GM12878 (cell line): ENCODE results near the gene ZNF79. TPM values are rescaled to one million over a fixed set of nuclear protein-coding genes. Genes with fewer than 3 reads are reported as not detected.
A peak's percentile ranks its signal among the peaks of the same experiment; 100 is the strongest.

ENCODE experiments used
- ATAC-seq: fragments of 200-7000 bp; cut with Tn5 transposase; 3 replicates; pipeline ENCODE4 v1.9.1; 2020; ENCODE audit warnings: mild to moderate bottlenecking, moderate library complexity
- BruUV-seq: library from RNA; stranded (reverse); fragments of 400-500 nt; replicated peaks from 2 replicates; lab custom pipeline; 2021; lab: Mats Ljungman, UMichigan
- CTCF ChIA-PET: fragments of 300-600 bp; sonication (Branson Sonifier 250); formaldehyde crosslinking; extraction: SDS; loops from one replicate; lab custom pipeline; 2021; ENCODE audit warnings: inconsistent platforms; lab: Yijun Ruan, JAX
- POLR2A ChIA-PET: fragments of 350-600 bp; formaldehyde crosslinking; extraction: SDS; loops from one replicate; lab custom pipeline; 2021; ENCODE audit warnings: inconsistent platforms; lab: Charles Lee
- RAD21 ChIA-PET: fragments of 300-600 bp; sonication (Branson Sonifier 250); formaldehyde crosslinking; loops from one replicate; lab custom pipeline; 2023; ENCODE audit warnings: antibody characterized with exemption; ENCODE audit not compliant: unreplicated experiment; lab: Charles Lee
- SMC1A ChIA-PET: fragments of 300-600 bp; sonication (Branson Sonifier 250); formaldehyde crosslinking; loops from one replicate; lab custom pipeline; 2023; ENCODE audit not compliant: unreplicated experiment, uncharacterized antibody; lab: Charles Lee
- DNase-seq: peaks from one replicate; pipeline ENCODE4 v3.0.0-alpha.2; 2011; ENCODE audit warnings: low read depth, low spot score
- FAIRE-seq: peaks from 3 replicates; lab custom pipeline; 2011; peaks lifted over from hg19 to GRCh38; lab: Jason Lieb, UNC
- H2AFZ ChIP-seq: 2 replicates; pipeline ENCODE4 v1.6.0; 2011; ENCODE audit warnings: low read depth, low read length, control low read depth; ENCODE audit not compliant: control insufficient read depth
- H3K27ac ChIP-seq: 2 replicates; pipeline ENCODE4 v1.5.1; 2011; ENCODE audit warnings: control low read depth; ENCODE audit not compliant: control insufficient read depth, insufficient read depth
- H3K27me3 ChIP-seq, 2 experiments: replicated peaks in 1 of 2; 2 replicates each; pipeline versions ENCODE4 v1.6.0 to v1.6.1; 2011; ENCODE audit warnings: low read length in 1 of 2; ENCODE audit not compliant: control insufficient read depth in 2 of 2, insufficient read depth in 2 of 2
- H3K36me3 ChIP-seq, 2 experiments: 2 replicates each; pipeline ENCODE4 v1.5.1; 2011; ENCODE audit warnings: low read length in 1 of 2; ENCODE audit not compliant: control insufficient read depth in 2 of 2, insufficient read depth in 2 of 2
- H3K4me1 ChIP-seq: 2 replicates; pipeline ENCODE4 v1.6.1; 2011; ENCODE audit warnings: mild to moderate bottlenecking, low read length, moderate library complexity, mixed read lengths; ENCODE audit not compliant: control insufficient read depth, insufficient read depth
- H3K4me2 ChIP-seq: 2 replicates; pipeline ENCODE4 v1.6.0; 2011; ENCODE audit warnings: control low read depth; ENCODE audit not compliant: control insufficient read depth, insufficient read depth
- H3K4me3 ChIP-seq: fragments of 200-600 bp; sonication (generic); 2 replicates; pipeline ENCODE4 v1.5.1; 2016
- H3K79me2 ChIP-seq: 2 replicates; pipeline ENCODE4 v1.6.0; 2011; ENCODE audit warnings: low read length; ENCODE audit not compliant: control insufficient read depth, insufficient read depth
- H3K9ac ChIP-seq: 2 replicates; pipeline ENCODE4 v1.8.0; 2011; ENCODE audit warnings: low read length, control low read depth, mixed read lengths; ENCODE audit not compliant: control insufficient read depth, insufficient read depth
- H3K9me3 ChIP-seq: replicated peaks from 3 replicates; pipeline ENCODE4 v1.5.1; 2011; ENCODE audit warnings: mild to moderate bottlenecking, low read length; ENCODE audit not compliant: control insufficient read depth, insufficient read depth
- H4K20me1 ChIP-seq: 2 replicates; pipeline ENCODE4 v1.6.0; 2011; ENCODE audit not compliant: control insufficient read depth, insufficient read depth
- BHLHE40 ChIP-seq, 2 experiments: fragments of 450-650 bp in 1 of 2; IDR thresholded peaks; 2 replicates each; pipeline ENCODE4 v1.6.1; 2011 to 2017; ENCODE audit warnings: low read depth in 2 of 2, borderline replicate concordance in 1 of 2, improper control_type of control experiment in 1 of 2, low read length in 1 of 2, mild to moderate bottlenecking in 1 of 2
- EED ChIP-seq: sonication (generic); IDR thresholded peaks from 2 replicates; pipeline ENCODE4 v1.6.1; 2016; ENCODE audit warnings: antibody characterized with exemption, low read depth
- JUND ChIP-seq: IDR thresholded peaks from 2 replicates; pipeline ENCODE4 v1.6.1; 2012; ENCODE audit warnings: low read depth, mild to moderate bottlenecking, low read length, improper control_type of control experiment, moderate library complexity
- NR2F1 ChIP-seq: fragments of 450-650 bp; conservative IDR thresholded peaks from 2 replicates; pipeline ENCODE4 v1.6.1; 2017; ENCODE audit warnings: mild to moderate bottlenecking
- POLR2A ChIP-seq: IDR thresholded peaks from 2 replicates; pipeline ENCODE4 v1.6.1; 2011; ENCODE audit warnings: low read depth, mild to moderate bottlenecking, low read length
- SUZ12 ChIP-seq: fragments of 200-600 bp; sonication (generic); IDR thresholded peaks from one replicate; pipeline ENCODE4 v1.6.1; 2018; ENCODE audit warnings: antibody characterized with exemption, mild to moderate bottlenecking; ENCODE audit not compliant: unreplicated experiment
- WGBS: methylation state at CpG from one replicate; pipeline ENCODE4 v1.1.6; 2016; ENCODE audit warnings: low lambda C conversion rate; ENCODE audit not compliant: insufficient replicate concordance, insufficient coverage; ENCODE audit errors: missing lambda C conversion rate; 5-methylcytosine and 5-hydroxymethylcytosine counted together
- in situ Hi-C: fragments of 300-500 bp; cut with MboI; formaldehyde crosslinking; loops from 9 replicates; pipeline ENCODE4 v1.14.3; 2018; ENCODE audit warnings: mixed read lengths
- intact Hi-C: fragments of 100-400 bp; cut with micrococcal nuclease; formaldehyde crosslinking; loops from one replicate; pipeline ENCODE4 v1.14.2; 2022; ENCODE audit not compliant: unreplicated experiment
- polyA plus RNA-seq, 11 experiments: library from polyadenylated mRNA; depleted of rRNA in 4 of 11; unstranded in 6 of 11; stranded (reverse) in 5 of 11; fragments of >200 nt; fragmentation: Nextera tagmentation in 4 of 11; fragmentation: Illumina TruSeq in 1 of 11; extraction: Ambion mirVana in 4 of 11; extraction: Trizol in 1 of 11; gene quantifications; 1 replicate in 1 of 11; 2 replicates in 10 of 11; pipeline versions ENCODE4 v1.2.1 to v1.2.3, GENCODE V29; 2011 to 2016; ENCODE audit warnings: inconsistent platforms in 2 of 11, missing spikeins in 2 of 11, low read depth in 1 of 11
- total RNA-seq, 4 experiments: library from RNA; depleted of rRNA in 3 of 4; stranded (reverse); fragments of >200 nt in 3 of 4; fragmentation: Illumina TruSeq in 1 of 4; extraction: Trizol in 1 of 4; gene quantifications; 2 replicates each; pipeline versions ENCODE4 v1.2.1 to v1.2.3, GENCODE V29; 2013 to 2021
- TF ChIP-seq, protein P1 (sequence below): fragments of 450-650 bp; IDR thresholded peaks from 2 replicates; pipeline ENCODE4 v1.6.1; 2016; ENCODE audit warnings: mild to moderate bottlenecking
- TF ChIP-seq, protein P2 (sequence below), 3 experiments: IDR thresholded peaks in 2 of 3; conservative IDR thresholded peaks in 1 of 3; 2 replicates each; pipeline ENCODE4 v1.5.1; 2011; ENCODE audit warnings: low read depth in 3 of 3, low read length in 3 of 3, mild to moderate bottlenecking in 3 of 3, control low read depth in 2 of 3, moderate library complexity in 2 of 3, inconsistent platforms in 1 of 3, mixed read lengths in 1 of 3; ENCODE audit not compliant: control insufficient read depth in 2 of 3, insufficient read depth in 1 of 3; ENCODE audit errors: extremely low read depth in 1 of 3

The ZNF79 gene
- total and polyA plus RNA-seq, 10 of the 15 experiments (the other 5 are each of a cell fraction or from before 2014, with no cell fraction given), result 1.8 to 14.1 (median 11.7) TPM

DNA sequence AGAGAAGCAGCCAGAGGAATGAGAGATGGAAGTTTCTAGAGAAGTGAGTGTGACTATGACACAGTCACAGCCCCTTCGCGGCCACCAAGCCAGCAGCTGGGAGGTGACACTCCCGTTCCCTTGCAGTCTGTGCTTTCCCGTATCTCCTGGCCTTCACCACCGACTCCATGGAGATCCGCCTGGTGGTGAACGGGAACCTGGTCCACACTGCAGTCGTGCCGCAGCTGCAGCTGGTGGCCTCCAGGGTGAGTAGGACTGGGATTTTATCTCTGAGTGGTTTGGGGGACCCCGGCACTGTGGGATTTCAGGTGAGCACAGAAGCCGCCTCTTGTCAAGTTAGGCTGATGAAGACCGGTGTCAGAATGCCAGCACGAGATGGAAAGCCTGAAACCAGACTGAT, 39.3 kb upstream of the ZNF79 start:
- Histone ChIP-seq H3K79me2 (no peaks in the 10 kb centered on the region), H3K4me1 (peaks cover 18% of the 10 kb centered on the region), H3K27ac (no peak overlapping the region), H3K36me3 (no peaks in the 10 kb centered on the region), H3K4me3 (no peak overlapping the region), H4K20me1 (no peaks in the 10 kb centered on the region), H3K4me2 (no peak overlapping the region), H3K9ac (no peak overlapping the region), H3K9me3 (no peaks in the 10 kb centered on the region), H2AFZ (no peak overlapping the region), H3K27me3 (no peaks in the 10 kb centered on the region)
- no peak for ATAC-seq
- in situ Hi-C loops, result no loop called here
- no peak for TF ChIP-seq SUZ12
- TF ChIP-seq, protein P1, sequence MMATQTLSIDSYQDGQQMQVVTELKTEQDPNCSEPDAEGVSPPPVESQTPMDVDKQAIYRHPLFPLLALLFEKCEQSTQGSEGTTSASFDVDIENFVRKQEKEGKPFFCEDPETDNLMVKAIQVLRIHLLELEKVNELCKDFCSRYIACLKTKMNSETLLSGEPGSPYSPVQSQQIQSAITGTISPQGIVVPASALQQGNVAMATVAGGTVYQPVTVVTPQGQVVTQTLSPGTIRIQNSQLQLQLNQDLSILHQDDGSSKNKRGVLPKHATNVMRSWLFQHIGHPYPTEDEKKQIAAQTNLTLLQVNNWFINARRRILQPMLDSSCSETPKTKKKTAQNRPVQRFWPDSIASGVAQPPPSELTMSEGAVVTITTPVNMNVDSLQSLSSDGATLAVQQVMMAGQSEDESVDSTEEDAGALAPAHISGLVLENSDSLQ, result no peak
- peak in 1 of 2 experiments; percentile 36; a peak in 1 of 4 replicates for TF ChIP-seq BHLHE40 (IDR thresholded peaks at IDR 0.05; ENCODE audit: borderline replicate concordance in 1 of 2, low read depth in 2 of 2, low read length in 1 of 2)
- no peak for TF ChIP-seq POLR2A
- TF ChIP-seq EED, result no peak
- TF ChIP-seq NR2F1, result no peak
- no peak for FAIRE-seq
- intact Hi-C loops, result no loop called here
- ChIA-PET SMC1A (interaction anchor here (1.0 kb wide), 1 partner anchor 8 kb away, joined by 3 read pairs; no protein-coding TSS in a partner anchor), POLR2A (interaction anchor here (1.6 kb wide), 1 partner anchor 12 kb away, joined by 4 read pairs; the partner anchor contains the start of gene SLC2A8), CTCF (interaction anchor here (1.1 kb wide), 1 partner anchor 12 kb away, joined by 3 read pairs; the partner anchor contains the start of gene SLC2A8), RAD21 (no interaction called here)
- BruUV-seq, result no TSS peak
- DNase-seq, result no peak
- WGBS, result 92% methylated on average over 13 of the region's 13 CpGs

DNA sequence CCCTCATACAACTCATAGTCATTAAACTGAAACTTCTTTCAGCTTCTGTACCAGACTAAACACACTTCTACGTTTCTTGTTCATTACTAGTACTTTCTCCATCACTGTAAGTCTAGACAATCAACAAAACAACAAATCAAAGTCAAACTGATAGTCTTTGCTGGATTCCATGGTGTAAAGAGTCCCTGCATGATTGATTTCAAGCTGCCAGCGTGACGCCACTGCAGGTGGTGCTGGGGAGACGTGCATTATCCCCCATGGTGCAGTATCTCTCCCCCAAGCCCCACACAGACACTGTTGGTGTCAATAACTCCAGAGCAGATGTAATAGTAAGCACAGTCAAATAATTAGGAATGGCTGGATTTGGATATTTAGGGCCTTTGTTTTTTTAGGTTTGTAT, 37.9 kb upstream of the ZNF79 start:
- no peak overlapping the region for H2AFZ ChIP-seq
- ATAC-seq (no peak), FAIRE-seq (no peak), DNase-seq (no peak)
- no peak overlapping the region for H3K27ac ChIP-seq
- H3K9me3 ChIP-seq, result no peaks in the 10 kb centered on the region
- H3K4me3 ChIP-seq, result no peak overlapping the region
- in situ Hi-C loops (no loop called here), intact Hi-C loops (no loop called here)
- H3K9ac ChIP-seq, result no peak overlapping the region
- ChIA-PET POLR2A (interaction anchor here (1.6 kb wide), 1 partner anchor 11 kb away, joined by 4 read pairs; the partner anchor contains the start of gene SLC2A8), CTCF (no interaction called here), SMC1A (no interaction called here), RAD21 (no interaction called here)
- H3K36me3 ChIP-seq, result no peaks in the 10 kb centered on the region
- H3K79me2 ChIP-seq, result no peaks in the 10 kb centered on the region
- WGBS, result 52% methylated on average over 4 of the region's 4 CpGs
- H3K4me2 ChIP-seq, result no peak overlapping the region
- H3K4me1 ChIP-seq, result peaks cover 27% of the 10 kb centered on the region
- H4K20me1 ChIP-seq, result no peaks in the 10 kb centered on the region
- no TSS peak for BruUV-seq
- no peaks in the 10 kb centered on the region for H3K27me3 ChIP-seq
- TF ChIP-seq, protein P2, sequence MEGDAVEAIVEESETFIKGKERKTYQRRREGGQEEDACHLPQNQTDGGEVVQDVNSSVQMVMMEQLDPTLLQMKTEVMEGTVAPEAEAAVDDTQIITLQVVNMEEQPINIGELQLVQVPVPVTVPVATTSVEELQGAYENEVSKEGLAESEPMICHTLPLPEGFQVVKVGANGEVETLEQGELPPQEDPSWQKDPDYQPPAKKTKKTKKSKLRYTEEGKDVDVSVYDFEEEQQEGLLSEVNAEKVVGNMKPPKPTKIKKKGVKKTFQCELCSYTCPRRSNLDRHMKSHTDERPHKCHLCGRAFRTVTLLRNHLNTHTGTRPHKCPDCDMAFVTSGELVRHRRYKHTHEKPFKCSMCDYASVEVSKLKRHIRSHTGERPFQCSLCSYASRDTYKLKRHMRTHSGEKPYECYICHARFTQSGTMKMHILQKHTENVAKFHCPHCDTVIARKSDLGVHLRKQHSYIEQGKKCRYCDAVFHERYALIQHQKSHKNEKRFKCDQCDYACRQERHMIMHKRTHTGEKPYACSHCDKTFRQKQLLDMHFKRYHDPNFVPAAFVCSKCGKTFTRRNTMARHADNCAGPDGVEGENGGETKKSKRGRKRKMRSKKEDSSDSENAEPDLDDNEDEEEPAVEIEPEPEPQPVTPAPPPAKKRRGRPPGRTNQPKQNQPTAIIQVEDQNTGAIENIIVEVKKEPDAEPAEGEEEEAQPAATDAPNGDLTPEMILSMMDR (IDR thresholded peaks at IDR 0.05 in 2 of 3, conservative IDR thresholded peaks at IDR 0.05 in 1 of 3; ENCODE audit: control insufficient read depth in 2 of 3, extremely low read depth in 1 of 3, insufficient read depth in 1 of 3, low read depth in 3 of 3, low read length in 3 of 3), result no peak
- no peak for TF ChIP-seq JUND
